NCI-H1417 treated with DMSO at 0.1 percent for 48 hours (cell line): ENCODE results near the gene ALMS1.
"Not testable (repeated sequence)": the region's sequence is repeated elsewhere in the genome, so short reads cannot be mapped to it uniquely, and the experiment has no call there.

Experiments used
- DNase-seq: peaks from one replicate; lab custom pipeline; 2025; lab: John Stamatoyannopoulos, UW

The ALMS1 gene

GRCh38 chr2:73614105-73614504, 228.5 kb downstream of the ALMS1 start:
- no peak for DNase-seq

- no peak for DNase-seq
Observed at GRCh38 chr2:73614997-73615396, 229.4 kb downstream of the ALMS1 start.

- DNase-seq = not testable (repeated sequence)
Observed at GRCh38 chr2:73619925-73620324, 234.3 kb downstream of the ALMS1 start.

- DNase-seq = not testable (repeated sequence)
Observed at GRCh38 chr2:73624036-73624435, 238.4 kb downstream of the ALMS1 start.

GRCh38 chr2:73624625-73625024, 239.0 kb downstream of the ALMS1 start:
- DNase-seq = not testable (repeated sequence)

GRCh38 chr2:73626237-73626636, 240.6 kb downstream of the ALMS1 start:
- DNase-seq = not testable (repeated sequence)

GRCh38 chr2:73628493-73628892, 242.9 kb downstream of the ALMS1 start:
- DNase-seq = not testable (repeated sequence)

- DNase-seq = not testable (repeated sequence)
Observed at GRCh38 chr2:73630662-73631266, 245.1 kb downstream of the ALMS1 start.

GRCh38 chr2:73636977-73637376, 251.3 kb downstream of the ALMS1 start:
- DNase-seq = not testable (repeated sequence)

GRCh38 chr2:73638429-73638828, 252.8 kb downstream of the ALMS1 start:
- DNase-seq = no peak

- DNase-seq = no peak
Observed at GRCh38 chr2:73640511-73640911, 254.9 kb downstream of the ALMS1 start.

- no peak for DNase-seq
Observed at GRCh38 chr2:73640946-73641766, 255.5 kb downstream of the ALMS1 start.

GRCh38 chr2:73641767-73642062, 256.1 kb downstream of the ALMS1 start:
- no peak for DNase-seq

GRCh38 chr2:73642338-73643018, 256.8 kb downstream of the ALMS1 start, which contains the start of gene NAT8:
NAT8 (minus strand) TSS chr2:73642422; CDS start chr2:73641628, 794 bp downstream.
- DNase-seq = no peak

GRCh38 chr2:73647690-73648089, 262.1 kb downstream of the ALMS1 start:
- DNase-seq = not testable (repeated sequence)

GRCh38 chr2:73651591-73652230, 266.1 kb downstream of the ALMS1 start:
- no peak for DNase-seq

GRCh38 chr2:73652348-73652747, 266.7 kb downstream of the ALMS1 start:
- DNase-seq = no peak

- DNase-seq = no peak
Observed at GRCh38 chr2:73654175-73654574, 268.5 kb downstream of the ALMS1 start.
